Adrenal gland (tissue), 12 donors: ENCODE measurements around the gene SIRPB1. TPM values are rescaled to one million over a fixed set of nuclear protein-coding genes. Genes with fewer than 3 reads are reported as not detected.
"Not testable (repeated sequence)": the region's sequence is repeated elsewhere in the genome, so short reads cannot be mapped to it uniquely, and the experiment has no call there.

ENCODE experiments used
- DNase-seq, 7 donors: peaks; one replicate each; pipeline ENCODE4 v3.0.0-alpha.2; 2019 to 2020
- H3K27ac ChIP-seq, 5 donors: fragments of 200-600 bp; sonication (generic) in 4 of 5; 1 replicate in 3 of 5; 2 replicates in 2 of 5; pipeline versions ENCODE4 v1.5.1 to v1.8.0; 2016 to 2020; ENCODE audit warnings: mild to moderate bottlenecking in 1 of 5
- H3K27me3 ChIP-seq: fragments of 200-600 bp; 2 replicates; pipeline ENCODE4 v1.8.0; 2021
- H3K36me3 ChIP-seq, 2 donors: fragments of 200-600 bp; replicated peaks in 1 of 2; 1 replicate in 1 of 2; 2 replicates in 1 of 2; pipeline versions ENCODE4 v1.5.1 to v1.8.0; 2018 to 2022
- H3K4me1 ChIP-seq, 2 donors: fragments of 200-600 bp; replicated peaks in 1 of 2; 1 replicate in 1 of 2; 2 replicates in 1 of 2; pipeline versions ENCODE4 v1.5.1 to v1.8.0; 2018 to 2021
- H3K4me3 ChIP-seq, 4 donors: fragments of 200-600 bp; sonication (generic) in 3 of 4; one replicate each; pipeline ENCODE4 v1.5.1; 2016 to 2018
- H3K9me3 ChIP-seq, 3 donors: fragments of 200-600 bp; sonication (generic) in 1 of 3; replicated peaks in 1 of 3; 1 replicate in 2 of 3; 2 replicates in 1 of 3; pipeline versions ENCODE4 v1.5.1 to v1.8.0; 2016 to 2021
- POLR2A ChIP-seq, 2 donors: fragments of 450-650 bp; IDR thresholded peaks; one replicate each; pipeline ENCODE4 v1.6.1; 2017; ENCODE audit warnings: antibody characterized with exemption in 2 of 2, mild to moderate bottlenecking in 2 of 2, moderate library complexity in 1 of 2
- WGBS, 4 donors: extraction: QIAGEN DNeasy Blood & Tissue Kit in 2 of 4; methylation state at CpG; one replicate each; pipeline versions ENCODE4 v1.1.5 to v1.1.7; 2013 to 2017; 5-methylcytosine and 5-hydroxymethylcytosine counted together
- intact Hi-C, 2 donors: fragments of 100-400 bp; cut with DNase I; formaldehyde crosslinking; loops; one replicate each; pipeline versions ENCODE4 v1.14.1 to v1.15.0; 2022 to 2023
- polyA plus RNA-seq, 3 donors: library from polyadenylated mRNA; stranded (reverse); fragments of 200-250 nt in 2 of 3; fragments of 350-450 nt in 1 of 3; fragmentation: Illumina TruSeq in 1 of 3; extraction: RNeasy Lipid Tissue Mini Kit (QIAGEN cat#74804) in 1 of 3; gene quantifications; one replicate each; pipeline ENCODE4 v1.2.3, GENCODE V29; 2013 to 2014
- small RNA-seq, 2 donors: library from RNA; depleted of rRNA; stranded (forward); fragments of <200 nt; gene quantifications; one replicate each; pipeline ENCODE3, GENCODE V24; 2016
- total RNA-seq, 9 donors: library from RNA; depleted of rRNA in 4 of 9; stranded (reverse); fragments of >200 nt in 4 of 9; fragments of 120-200 nt in 1 of 9; fragmentation: NEBNext Ultra II Directional in 1 of 9; extraction: Animal tissue kit (Norgen Biotek cat#: 25700) in 1 of 9; gene quantifications; one replicate each; pipeline versions ENCODE4 v1.1.0 to v1.2.4, GENCODE V29; 2013 to 2023
- TF ChIP-seq, protein P1 (sequence below), 6 experiments: fragments of 450-650 bp in 4 of 6; fragments of 200-600 bp in 2 of 6; sonication (generic) in 1 of 6; IDR thresholded peaks; 1 replicate in 5 of 6; 2 replicates in 1 of 6; pipeline versions ENCODE4 v1.5.1 to v1.8.0; 2016 to 2021; ENCODE audit warnings: antibody characterized with exemption in 6 of 6, mild to moderate bottlenecking in 2 of 6, moderate library complexity in 1 of 6
- donor health status: healthy with polysubstance abuse.
- donor health status: Bipolar disorder and iron deficiency.
- donor health status: DM: yes; HTN: yes; CAD: no.
- donor health status: DM: no; HTN: no; CAD: no.
- donor health status: DM: no; HTN: no; CAD: no.
- donor health status: DM: yes; HTN: yes; CAD: no.

The SIRPB1 gene
- total and polyA plus RNA-seq, 12 donors = 0.49 to 15.1 (median 3.9) TPM

DNA sequence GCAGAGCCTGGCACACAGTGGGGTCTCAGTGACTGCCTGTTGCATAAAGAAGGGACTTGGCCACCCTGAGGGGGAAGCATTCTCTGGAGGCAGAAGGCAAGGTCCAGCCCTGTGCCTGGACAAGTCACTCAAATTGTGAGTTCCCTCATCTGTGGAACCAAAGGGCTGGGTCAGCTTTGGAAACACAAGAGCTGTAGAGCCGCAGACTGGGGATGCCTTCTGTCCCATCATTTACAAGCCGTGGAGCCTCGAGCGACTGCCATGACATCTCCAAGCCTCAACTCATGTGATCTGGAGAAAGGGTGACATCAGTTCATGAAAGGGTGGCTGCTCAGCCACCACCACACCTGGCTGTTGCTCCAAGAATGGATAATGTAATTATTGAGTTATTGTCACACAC lies 41.9 kb downstream of the SIRPB1 start:
- H3K27me3 ChIP-seq = no peaks in the 10 kb centered on the region
- intact Hi-C loops = no loop called here
- no peaks in the 10 kb centered on the region for H3K4me1 ChIP-seq
- no peak for DNase-seq
- WGBS, 4 donors = 78 to 100% (median 80%) methylated on average over 1 to 4 of the region's 4 CpGs
- H3K27ac ChIP-seq = no peak overlapping the region
- no peak overlapping the region for H3K4me3 ChIP-seq
- H3K36me3 ChIP-seq = no peaks in the 10 kb centered on the region
- H3K9me3 ChIP-seq = no peaks in the 10 kb centered on the region
- TF ChIP-seq, protein P1, sequence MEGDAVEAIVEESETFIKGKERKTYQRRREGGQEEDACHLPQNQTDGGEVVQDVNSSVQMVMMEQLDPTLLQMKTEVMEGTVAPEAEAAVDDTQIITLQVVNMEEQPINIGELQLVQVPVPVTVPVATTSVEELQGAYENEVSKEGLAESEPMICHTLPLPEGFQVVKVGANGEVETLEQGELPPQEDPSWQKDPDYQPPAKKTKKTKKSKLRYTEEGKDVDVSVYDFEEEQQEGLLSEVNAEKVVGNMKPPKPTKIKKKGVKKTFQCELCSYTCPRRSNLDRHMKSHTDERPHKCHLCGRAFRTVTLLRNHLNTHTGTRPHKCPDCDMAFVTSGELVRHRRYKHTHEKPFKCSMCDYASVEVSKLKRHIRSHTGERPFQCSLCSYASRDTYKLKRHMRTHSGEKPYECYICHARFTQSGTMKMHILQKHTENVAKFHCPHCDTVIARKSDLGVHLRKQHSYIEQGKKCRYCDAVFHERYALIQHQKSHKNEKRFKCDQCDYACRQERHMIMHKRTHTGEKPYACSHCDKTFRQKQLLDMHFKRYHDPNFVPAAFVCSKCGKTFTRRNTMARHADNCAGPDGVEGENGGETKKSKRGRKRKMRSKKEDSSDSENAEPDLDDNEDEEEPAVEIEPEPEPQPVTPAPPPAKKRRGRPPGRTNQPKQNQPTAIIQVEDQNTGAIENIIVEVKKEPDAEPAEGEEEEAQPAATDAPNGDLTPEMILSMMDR (IDR thresholded peaks at IDR 0.05) = no peak
- no peak for TF ChIP-seq POLR2A (IDR thresholded peaks at IDR 0.05)

DNA sequence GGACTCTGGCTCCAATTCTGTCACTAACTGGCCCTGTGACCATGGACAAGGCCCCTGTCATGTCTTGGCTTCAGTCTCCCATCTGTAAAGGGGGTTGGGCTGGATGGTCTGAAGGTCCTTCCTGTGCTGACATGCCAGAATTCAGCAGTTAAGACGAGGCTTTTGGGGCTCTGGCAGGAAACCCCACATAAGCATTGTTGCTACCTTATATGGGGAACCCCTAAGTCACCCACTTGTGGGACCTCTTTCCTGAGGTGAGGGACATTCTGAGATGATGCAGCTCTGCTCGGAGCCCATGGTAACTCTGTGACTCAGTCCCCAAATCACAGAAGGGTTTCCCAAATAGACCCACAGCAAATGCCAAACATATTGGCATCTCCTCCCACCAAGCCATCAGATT lies 42.5 kb downstream of the SIRPB1 start:
- H3K36me3 ChIP-seq, intact Hi-C loops, H3K27me3 ChIP-seq, H3K4me3 ChIP-seq, H3K27ac ChIP-seq, DNase-seq, H3K9me3 ChIP-seq, H3K4me1 ChIP-seq: not testable (repeated sequence)
- WGBS, 4 donors = 36 to 39% (median 37%) methylated on average over 2 of the region's 2 CpGs; no CpG with 5 or more reads in 1 of the 4 donors

DNA sequence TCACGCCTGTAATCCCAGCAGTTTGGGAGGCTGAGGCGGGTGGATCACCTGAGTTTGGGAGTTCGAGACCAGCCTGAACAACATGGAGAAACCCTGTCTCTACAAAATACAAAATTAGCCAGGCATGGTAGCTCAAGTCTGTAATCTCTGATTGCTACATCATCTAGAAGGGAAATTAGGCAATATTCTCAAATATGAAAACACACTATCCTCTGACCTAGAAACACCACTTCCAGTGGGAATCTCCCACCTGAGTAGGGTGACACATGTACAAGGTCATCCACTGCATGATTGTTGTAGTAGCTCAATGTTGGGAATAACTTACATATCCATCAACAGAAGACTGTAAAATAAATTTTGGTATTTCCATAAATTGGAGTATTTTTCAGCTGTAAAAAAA lies 43.2 kb downstream of the SIRPB1 start:
- 81 to 94% (median 85%) methylated on average over 3 of the region's 3 CpGs for WGBS, 4 donors
- Histone ChIP-seq H3K27me3 (no peaks in the 10 kb centered on the region), H3K4me1 (no peaks in the 10 kb centered on the region), H3K4me3 (no peak overlapping the region), H3K27ac (no peak overlapping the region), H3K36me3 (no peaks in the 10 kb centered on the region), H3K9me3 (no peaks in the 10 kb centered on the region)
- intact Hi-C loops = no loop called here
- no peak for DNase-seq
- TF ChIP-seq POLR2A (IDR thresholded peaks at IDR 0.05) = no peak
- TF ChIP-seq, protein P1 (IDR thresholded peaks at IDR 0.05) = no peak

DNA sequence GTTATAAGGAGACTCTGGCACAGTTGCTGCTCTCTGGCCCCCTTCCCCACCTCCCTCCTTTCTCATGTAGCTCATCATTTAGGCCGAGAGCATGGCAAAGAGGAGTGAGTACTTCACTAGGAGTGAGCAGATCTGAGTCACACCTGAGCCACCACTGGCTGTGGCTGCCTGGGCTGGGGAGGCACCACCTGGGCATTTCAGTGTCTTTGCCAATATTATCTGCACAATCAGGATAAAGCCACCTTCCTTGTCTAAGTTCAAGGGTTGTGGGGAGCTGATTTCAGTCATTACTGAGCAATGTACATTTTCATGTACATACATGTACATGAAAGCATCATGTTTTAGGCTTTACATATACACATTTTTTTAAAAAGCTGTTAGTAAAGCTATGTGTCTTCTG lies 43.8 kb downstream of the SIRPB1 start:
- H3K36me3 ChIP-seq, intact Hi-C loops, H3K27me3 ChIP-seq, H3K4me1 ChIP-seq, H3K9me3 ChIP-seq, H3K4me3 ChIP-seq, DNase-seq, H3K27ac ChIP-seq: not testable (repeated sequence)
- WGBS, 4 donors = no CpG with 5 or more reads among the region's 1 CpG

DNA sequence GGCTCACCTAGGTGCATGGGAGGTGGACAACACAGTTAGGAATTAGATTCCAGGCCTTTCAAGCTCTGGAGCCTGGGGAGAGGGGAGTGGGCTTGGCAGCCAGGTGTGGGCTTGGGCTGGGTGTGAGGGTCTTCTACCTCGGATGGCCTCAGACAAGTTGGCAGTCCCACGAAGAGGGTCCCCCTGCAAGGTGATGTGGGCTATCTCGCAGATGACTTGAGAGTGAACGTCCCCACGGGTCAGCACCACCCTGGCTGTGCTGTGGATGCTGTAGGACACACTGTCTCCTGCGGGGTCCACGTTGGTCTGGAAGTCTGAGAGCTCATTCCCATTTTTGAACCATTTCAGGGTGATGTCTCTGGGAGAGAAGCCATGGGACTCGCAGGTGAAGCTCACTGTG lies 48.2 kb downstream of the SIRPB1 start:
- H3K27ac ChIP-seq, H3K4me1 ChIP-seq, H3K27me3 ChIP-seq, H3K4me3 ChIP-seq, intact Hi-C loops, H3K36me3 ChIP-seq, H3K9me3 ChIP-seq, DNase-seq: not testable (repeated sequence)
- 40 to 82% (median 78%) methylated on average over 1 to 8 of the region's 8 CpGs for WGBS, 4 donors

Small RNA genes within 50 kb of the gene (small RNA-seq; reads per million reads assigned to genes)
- 0 reads per million in 2 donors for gene RN7SL561P

Other genes with a start within 250 kb of the SIRPB1 start
- gene FKBP1A, start 227.0 kb downstream of the SIRPB1 start, total RNA-seq = 100 to 1,000 TPM in 7 of 9 donors, 10 to 100 TPM in 2; 51.7 to 571 (median 124) TPM
- 100 to 1,000 TPM; 111 to 917 (median 149) TPM for gene FKBP1A, start 227.0 kb downstream of the SIRPB1 start, polyA plus RNA-seq
- 100 to 1,000 TPM in 5 of 9 donors, 10 to 100 TPM in 4; 52.5 to 491 (median 117) TPM for gene NSFL1C, start 153.2 kb downstream of the SIRPB1 start, total RNA-seq
- gene NSFL1C, start 153.2 kb downstream of the SIRPB1 start, polyA plus RNA-seq = 100 to 1,000 TPM in 1 of 3 donors, 10 to 100 TPM in 2; 46.1 to 510 (median 61.1) TPM
- gene SIRPB2, start 128.6 kb downstream of the SIRPB1 start, total RNA-seq = 10 to 100 TPM in 6 of 9 donors, 1 to 10 TPM in 2, under 1 TPM in 1; 0.61 to 19.7 (median 12.2) TPM
- 1 to 10 TPM; 1.8 to 2.5 (median 1.9) TPM for gene SIRPB2, start 128.6 kb downstream of the SIRPB1 start, polyA plus RNA-seq
- gene SIRPD, start 62.3 kb downstream of the SIRPB1 start, total RNA-seq = 1 to 10 TPM in 1 of 9 donors, under 1 TPM in 1, not detected in 7; 0.43 to 3.3 TPM
- gene SIRPD, start 62.3 kb downstream of the SIRPB1 start, polyA plus RNA-seq = 1 to 10 TPM in 1 of 3 donors, not detected in 2; 1.5 TPM
- 1 to 10 TPM in 1 of 9 donors, under 1 TPM in 5, not detected in 3; 0.25 to 2.0 (median 0.47) TPM for gene SIRPG, start 37.8 kb upstream of the SIRPB1 start, total RNA-seq
- gene SIRPG, start 37.8 kb upstream of the SIRPB1 start, polyA plus RNA-seq = 1 to 10 TPM in 1 of 3 donors, under 1 TPM in 2; 0.35 to 1.0 (median 0.77) TPM